Measurements from ENCODE around the gene RMDN2. TPM values are rescaled to one million over a fixed set of nuclear protein-coding genes. Genes with fewer than 3 reads are reported as not detected.
A peak's percentile ranks its signal among the peaks of the same experiment; 100 is the strongest.

RMDN2 gene
- polyA plus RNA-seq, 1 experiment = 5.7 TPM

- no peak overlapping the region for H3K4me3 ChIP-seq (ENCODE audit: low read depth, low read length)
- peaks cover 15% of the 10 kb centered on the region for H3K27me3 ChIP-seq (ENCODE audit: control insufficient read depth, insufficient read depth, low read length)
- POLR2A ChIA-PET = no interaction called here
- CTCF ChIA-PET = interaction anchor here (1.8 kb wide), 1 partner anchor 237 kb away, joined by 5 read pairs; no protein-coding TSS in a partner anchor
- no peak overlapping the region for H3K27ac ChIP-seq (ENCODE audit: low read depth, low read length)
- no peak for DNase-seq (ENCODE audit: low read depth, low spot score)
- no peaks in the 10 kb centered on the region; the same call in 1 of the 2 replicates for H3K9me3 ChIP-seq (ENCODE audit: control insufficient read depth, insufficient read depth, low read length)
- no peak for TF ChIP-seq CTCF (IDR thresholded peaks at IDR 0.05; ENCODE audit: low read depth, low read length)
Measured at GRCh38 chr2:38037325-38037724, 112.2 kb downstream of the RMDN2 start.

GRCh38 chr2:38037757-38038621 is 112.9 kb downstream of the RMDN2 start:
- CTCF ChIA-PET = interaction anchor here (0.5 to 1.8 kb wide), 2 partner anchors 237 to 856 kb away, joined by 3 to 5 read pairs; no protein-coding TSS in a partner anchor
- no peak for DNase-seq (ENCODE audit: low read depth, low spot score)
- POLR2A ChIA-PET = no interaction called here
- H3K9me3 ChIP-seq (ENCODE audit: control insufficient read depth, insufficient read depth, low read length) = no peaks in the 10 kb centered on the region; the same call in 1 of the 2 replicates
- peak overlapping the region; percentile 41 for H3K4me3 ChIP-seq (ENCODE audit: low read depth, low read length)
- H3K27ac ChIP-seq (ENCODE audit: low read depth, low read length) = peak overlapping the region; percentile 43
- peak; percentile 38 for TF ChIP-seq CTCF (IDR thresholded peaks at IDR 0.05; ENCODE audit: low read depth, low read length)
- peaks cover 15% of the 10 kb centered on the region for H3K27me3 ChIP-seq (ENCODE audit: control insufficient read depth, insufficient read depth, low read length)

GRCh38 chr2:38038682-38039081 is 113.6 kb downstream of the RMDN2 start:
- no peak for DNase-seq (ENCODE audit: low read depth, low spot score)
- CTCF ChIA-PET = interaction anchor here (1.8 kb wide), 1 partner anchor 236 kb away, joined by 5 read pairs; no protein-coding TSS in a partner anchor
- TF ChIP-seq CTCF (IDR thresholded peaks at IDR 0.05; ENCODE audit: low read depth, low read length) = no peak
- Histone ChIP-seq H3K27me3 (ENCODE audit: control insufficient read depth, insufficient read depth, low read length) (peaks cover 15% of the 10 kb centered on the region), H3K27ac (ENCODE audit: low read depth, low read length) (peak overlapping the region; percentile 25), H3K9me3 (ENCODE audit: control insufficient read depth, insufficient read depth, low read length) (no peaks in the 10 kb centered on the region; the same call in 1 of the 2 replicates), H3K4me3 (ENCODE audit: low read depth, low read length) (no peak overlapping the region)
- POLR2A ChIA-PET = no interaction called here

- ChIA-PET CTCF (no interaction called here), POLR2A (no interaction called here)
- Histone ChIP-seq H3K9me3 (ENCODE audit: control insufficient read depth, insufficient read depth, low read length) (no peaks in the 10 kb centered on the region; the same call in 1 of the 2 replicates), H3K4me3 (ENCODE audit: low read depth, low read length) (no peak overlapping the region), H3K27me3 (ENCODE audit: control insufficient read depth, insufficient read depth, low read length) (peaks cover 15% of the 10 kb centered on the region), H3K27ac (ENCODE audit: low read depth, low read length) (no peak overlapping the region)
- TF ChIP-seq CTCF (IDR thresholded peaks at IDR 0.05; ENCODE audit: low read depth, low read length) = no peak
- DNase-seq (ENCODE audit: low read depth, low spot score) = no peak
Measured at GRCh38 chr2:38039121-38039910, 114.2 kb downstream of the RMDN2 start.

Data from AG04450 (cell line).